Progenitor cell of endocrine pancreas (in vitro differentiated cells): ENCODE measurements around the gene TAGLN. TPM values are rescaled to one million over a fixed set of nuclear protein-coding genes. Genes with fewer than 3 reads are reported as not detected.

ENCODE experiments used
- DNase-seq: peaks from one replicate; pipeline ENCODE4 v3.0.0; 2021; ENCODE audit warnings: low spot score; ENCODE audit not compliant: unreplicated experiment
- H3K27ac Mint-ChIP-seq: 2 replicates; pipeline ENCODE4 v1.8.0; 2021; ENCODE audit warnings: mild to moderate bottlenecking, moderate library complexity, mixed read lengths
- H3K27me3 Mint-ChIP-seq: 2 replicates; pipeline ENCODE4 v1.8.0; 2021; ENCODE audit warnings: mixed read lengths
- H3K36me3 Mint-ChIP-seq: 2 replicates; pipeline ENCODE4 v1.8.0; 2022; ENCODE audit warnings: mixed read lengths; ENCODE audit not compliant: insufficient read depth
- H3K4me1 Mint-ChIP-seq: 2 replicates; pipeline ENCODE4 v1.8.0; 2021; ENCODE audit warnings: low read depth, mixed read lengths
- H3K4me3 Mint-ChIP-seq: 2 replicates; pipeline ENCODE4 v1.8.0; 2021; ENCODE audit warnings: low read depth, mild to moderate bottlenecking, moderate library complexity, mixed read lengths
- H3K9me3 Mint-ChIP-seq: 2 replicates; pipeline ENCODE4 v1.8.0; 2021; ENCODE audit warnings: low read depth, mixed read lengths
- total RNA-seq: library from RNA; stranded (reverse); gene quantifications from 2 replicates; pipeline ENCODE4 v1.2.1, GENCODE V29; 2021
- TF ChIP-seq, protein P1 (sequence below): fragments of 200-600 bp; sonication (generic); IDR thresholded peaks from one replicate; pipeline ENCODE4 v1.5.0; 2021; ENCODE audit warnings: antibody characterized with exemption, mild to moderate bottlenecking; ENCODE audit not compliant: unreplicated experiment

Gene TAGLN
- total RNA-seq, 1 donor from 2014 or later = 41.4 TPM

DNA sequence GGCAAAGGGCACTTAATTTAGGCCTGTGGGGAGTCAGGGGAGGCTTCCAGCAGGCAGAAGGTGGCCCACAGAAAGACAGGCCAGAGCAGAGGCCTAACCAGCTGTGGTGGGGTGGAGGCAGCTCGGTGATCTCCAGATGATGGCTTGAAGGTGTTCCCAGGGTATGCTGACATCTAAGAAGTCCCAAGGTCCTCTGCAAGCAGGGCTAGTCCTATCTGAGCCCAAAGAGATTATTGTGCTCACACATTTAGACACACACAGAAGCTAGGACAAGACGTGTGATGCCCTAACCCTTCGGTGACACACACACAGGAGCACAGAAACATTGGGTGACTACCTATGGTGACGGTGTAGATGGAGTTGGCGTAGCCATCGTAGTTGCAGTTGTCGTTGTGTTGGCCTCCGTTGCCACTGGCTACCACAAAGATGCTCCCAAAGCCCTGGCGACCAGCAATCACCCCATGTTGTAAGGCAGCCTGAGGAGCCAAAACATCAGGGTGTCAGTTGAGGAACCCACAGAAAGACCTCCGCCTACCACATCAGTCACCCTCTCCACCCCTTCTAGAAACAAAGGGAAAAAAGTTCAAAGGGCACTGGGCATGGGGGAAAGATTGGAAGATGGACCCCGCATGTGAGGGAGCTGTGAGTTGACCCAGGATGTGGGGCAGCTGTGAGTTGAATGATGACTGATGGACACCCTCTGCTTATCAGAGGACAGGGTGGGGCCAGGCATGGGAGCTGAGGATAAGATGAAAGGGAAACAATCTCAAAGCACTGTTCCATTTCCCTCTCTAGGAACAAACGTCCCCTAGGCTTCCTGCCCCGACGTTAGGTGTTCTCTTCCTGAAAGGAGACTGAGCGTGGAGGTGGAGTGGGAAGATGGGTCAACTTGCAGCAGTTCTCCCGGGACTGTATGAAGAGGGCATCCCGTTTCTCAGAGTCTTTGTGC is 24.8 kb downstream of the TAGLN start:
- H3K9me3 Mint-ChIP-seq = no peaks in the 10 kb centered on the region
- H3K4me1 Mint-ChIP-seq = peaks cover 9% of the 10 kb centered on the region
- TF ChIP-seq, protein P1, sequence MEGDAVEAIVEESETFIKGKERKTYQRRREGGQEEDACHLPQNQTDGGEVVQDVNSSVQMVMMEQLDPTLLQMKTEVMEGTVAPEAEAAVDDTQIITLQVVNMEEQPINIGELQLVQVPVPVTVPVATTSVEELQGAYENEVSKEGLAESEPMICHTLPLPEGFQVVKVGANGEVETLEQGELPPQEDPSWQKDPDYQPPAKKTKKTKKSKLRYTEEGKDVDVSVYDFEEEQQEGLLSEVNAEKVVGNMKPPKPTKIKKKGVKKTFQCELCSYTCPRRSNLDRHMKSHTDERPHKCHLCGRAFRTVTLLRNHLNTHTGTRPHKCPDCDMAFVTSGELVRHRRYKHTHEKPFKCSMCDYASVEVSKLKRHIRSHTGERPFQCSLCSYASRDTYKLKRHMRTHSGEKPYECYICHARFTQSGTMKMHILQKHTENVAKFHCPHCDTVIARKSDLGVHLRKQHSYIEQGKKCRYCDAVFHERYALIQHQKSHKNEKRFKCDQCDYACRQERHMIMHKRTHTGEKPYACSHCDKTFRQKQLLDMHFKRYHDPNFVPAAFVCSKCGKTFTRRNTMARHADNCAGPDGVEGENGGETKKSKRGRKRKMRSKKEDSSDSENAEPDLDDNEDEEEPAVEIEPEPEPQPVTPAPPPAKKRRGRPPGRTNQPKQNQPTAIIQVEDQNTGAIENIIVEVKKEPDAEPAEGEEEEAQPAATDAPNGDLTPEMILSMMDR = no peak
- no peak overlapping the region for H3K4me3 Mint-ChIP-seq
- no peak for DNase-seq
- H3K27ac Mint-ChIP-seq = no peak overlapping the region
- H3K36me3 Mint-ChIP-seq = peaks cover 13% of the 10 kb centered on the region
- no peaks in the 10 kb centered on the region for H3K27me3 Mint-ChIP-seq

DNA sequence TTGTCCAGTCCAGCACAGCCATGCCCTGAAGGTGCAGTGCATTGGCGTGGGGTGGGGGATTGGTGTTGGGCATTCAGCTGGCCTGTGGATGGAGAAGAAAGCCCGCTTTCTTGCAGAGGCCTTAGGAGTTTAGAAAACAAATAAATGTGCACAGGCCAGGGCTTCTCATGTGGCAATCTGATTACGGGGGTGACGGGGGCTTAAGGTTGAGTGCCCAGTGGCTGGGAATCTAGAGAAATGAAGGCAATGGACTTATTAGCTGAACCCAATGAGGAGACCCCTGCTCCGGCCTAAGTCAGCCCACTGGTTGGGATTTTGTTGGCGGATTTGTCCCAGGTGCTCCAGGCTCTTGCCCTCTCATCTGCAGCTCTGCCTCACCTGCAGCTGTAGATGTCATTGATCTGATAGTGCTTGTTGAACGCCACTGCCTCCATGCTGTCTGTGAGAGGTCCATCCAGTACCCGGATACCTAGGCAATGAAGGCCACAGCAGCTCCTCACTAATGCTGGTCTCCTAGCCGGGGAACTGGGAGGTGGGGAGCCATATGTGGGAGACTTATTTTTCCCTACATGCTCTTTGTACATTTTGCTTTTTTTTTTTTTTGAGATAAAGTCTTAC is 26.5 kb downstream of the TAGLN start:
- H3K27ac Mint-ChIP-seq = no peak overlapping the region

GRCh38 chr11:117226388-117227385 is 27.5 kb downstream of the TAGLN start:
- H3K4me1 Mint-ChIP-seq = peaks cover 17% of the 10 kb centered on the region
- H3K27me3 Mint-ChIP-seq = no peaks in the 10 kb centered on the region
- peaks cover 10% of the 10 kb centered on the region for H3K36me3 Mint-ChIP-seq
- TF ChIP-seq, protein P1 = peak; percentile 84
- peak overlapping the region; percentile 82 for H3K27ac Mint-ChIP-seq
- H3K4me3 Mint-ChIP-seq = no peak overlapping the region
- DNase-seq = no peak
- no peaks in the 10 kb centered on the region for H3K9me3 Mint-ChIP-seq

More for the DNA sequence above, 26.5 kb downstream of the TAGLN start:
- no peak overlapping the region for H3K4me3 Mint-ChIP-seq
- DNase-seq = no peak
- peaks cover 10% of the 10 kb centered on the region for H3K4me1 Mint-ChIP-seq
- H3K36me3 Mint-ChIP-seq = peaks cover 10% of the 10 kb centered on the region
- H3K27me3 Mint-ChIP-seq = no peaks in the 10 kb centered on the region
- TF ChIP-seq, protein P1 = no peak
- H3K9me3 Mint-ChIP-seq = no peaks in the 10 kb centered on the region

GRCh38 chr11:117228091-117228490 is 28.9 kb downstream of the TAGLN start:
- H3K4me3 Mint-ChIP-seq = no peak overlapping the region

More at GRCh38 chr11:117228091-117228490, 28.9 kb downstream of the TAGLN start:
- peaks cover 8% of the 10 kb centered on the region for H3K36me3 Mint-ChIP-seq
- H3K27me3 Mint-ChIP-seq = no peaks in the 10 kb centered on the region
- no peak overlapping the region for H3K27ac Mint-ChIP-seq
- H3K9me3 Mint-ChIP-seq = no peaks in the 10 kb centered on the region
- H3K4me1 Mint-ChIP-seq = peaks cover 18% of the 10 kb centered on the region
- no peak for DNase-seq
- TF ChIP-seq, protein P1 = no peak
